ENCODE measurements around the gene COX15.
"Not testable (repeated sequence)": the region's sequence is repeated elsewhere in the genome, so short reads cannot be mapped to it uniquely, and the experiment has no call there.

COX15 gene

GRCh38 chr10:99740260-99740659 lies 8.3 kb upstream of the COX15 start:
- no peak for DNase-seq

GRCh38 chr10:99734111-99734510 lies 2.2 kb upstream of the COX15 start:
- not testable (repeated sequence) for DNase-seq

- no peak for DNase-seq
Measured at GRCh38 chr10:99733366-99733765, 1.4 kb upstream of the COX15 start.

- DNase-seq: no peak
Measured at GRCh38 chr10:99731306-99732032, 458 bp downstream of the COX15 start.

GRCh38 chr10:99730026-99730425 lies 1.9 kb downstream of the COX15 start:
- no peak for DNase-seq

- no peak for DNase-seq
Measured at GRCh38 chr10:99720387-99720786, 11.5 kb downstream of the COX15 start.

GRCh38 chr10:99714446-99714845 lies 17.5 kb downstream of the COX15 start:
- no peak for DNase-seq

GRCh38 chr10:99711129-99711719 lies 20.7 kb downstream of the COX15 start:
- DNase-seq: no peak

GRCh38 chr10:99709480-99710229 lies 22.3 kb downstream of the COX15 start:
- DNase-seq: no peak

GRCh38 chr10:99708428-99709012 lies 23.4 kb downstream of the COX15 start:
- no peak for DNase-seq

GRCh38 chr10:99700649-99701048 lies 31.3 kb downstream of the COX15 start:
- DNase-seq: no peak

GRCh38 chr10:99698504-99699080 lies 33.3 kb downstream of the COX15 start:
- no peak for DNase-seq

GRCh38 chr10:99695761-99696160 lies 36.2 kb downstream of the COX15 start:
- no peak for DNase-seq

GRCh38 chr10:99693933-99694583 lies 37.9 kb downstream of the COX15 start:
- no peak for DNase-seq

- no peak for DNase-seq
Measured at GRCh38 chr10:99689461-99689860, 42.5 kb downstream of the COX15 start.

- no peak for DNase-seq
Measured at GRCh38 chr10:99685597-99685967, 46.3 kb downstream of the COX15 start.

GRCh38 chr10:99682752-99683151 lies 49.2 kb downstream of the COX15 start:
- no peak for DNase-seq
